Neural progenitor cell (in vitro differentiated cells): ENCODE results near the gene KRT82.

Experiments used
- CTCF ChIP-seq: fragments of 200-600 bp; sonication (generic); IDR thresholded peaks from 2 replicates; pipeline ENCODE4 v1.5.1; 2017; ENCODE audit warnings: antibody characterized with exemption, mild to moderate bottlenecking
- EZH2 ChIP-seq: fragments of 200-600 bp; sonication (generic); IDR thresholded peaks from 2 replicates; pipeline ENCODE4 v1.6.1; 2017; ENCODE audit warnings: antibody characterized with exemption, mild to moderate bottlenecking, moderate library complexity
- EZH2phosphoT487 ChIP-seq: fragments of 200-600 bp; sonication (generic); IDR thresholded peaks from 2 replicates; pipeline ENCODE4 v1.6.1; 2017; ENCODE audit warnings: antibody characterized with exemption

GRCh38 chr12:52414936-52415335 lies 8.8 kb upstream of the KRT82 start:
- TF ChIP-seq CTCF: no peak
- no peak for TF ChIP-seq EZH2
- no peak for TF ChIP-seq EZH2phosphoT487
